Lung microvascular endothelial cell (primary cell): ENCODE results near the gene RASGRP3. TPM values are rescaled to one million over a fixed set of nuclear protein-coding genes. Genes with fewer than 3 reads are reported as not detected.

Experiments
- total RNA-seq: library from RNA; depleted of rRNA; stranded (reverse); fragments of >200 nt; gene quantifications from 2 replicates; pipeline ENCODE4 v1.2.1, GENCODE V29; 2014

RASGRP3 gene
- total RNA-seq, 1 donor from 2014 or later: 180 TPM

Other genes with a start within 250 kb of the RASGRP3 start
- gene FAM98A, start 122.7 kb downstream of the RASGRP3 start, total RNA-seq: 12.9 and 15.5 TPM in 2 replicates